HCT116 (cell line): ENCODE data around the gene TRRAP. TPM values are rescaled to one million over a fixed set of nuclear protein-coding genes. Genes with fewer than 3 reads are reported as not detected.

Experiments
- ATAC-seq: fragments of 200-7000 bp; cut with Tn5 transposase; 2 replicates; pipeline ENCODE4 v1.9.1; 2020; ENCODE audit warnings: mild to moderate bottlenecking, moderate library complexity
- BruUV-seq: library from RNA; stranded (reverse); fragments of 400-500 nt; replicated peaks from 2 replicates; lab custom pipeline; 2021; lab: Mats Ljungman, UMichigan
- CTCF ChIA-PET: fragments of 300-600 bp; sonication (Branson Sonifier 250); formaldehyde crosslinking; loops from one replicate; lab custom pipeline; 2021; ENCODE audit warnings: antibody characterized with exemption; lab: Charles Lee
- POLR2A ChIA-PET: fragments of 300-600, 350-600 bp; sonication (Branson Sonifier 250); formaldehyde crosslinking; loops from one replicate; lab custom pipeline; 2021; ENCODE audit warnings: antibody characterized with exemption; lab: Charles Lee
- RAD21 ChIA-PET, 2 experiments: fragments of 300-600 bp; sonication (Branson Sonifier 250); formaldehyde crosslinking; loops; one replicate each; lab custom pipeline; 2023; ENCODE audit warnings: low total read pairs in 2 of 2; ENCODE audit not compliant: uncharacterized antibody in 2 of 2, unreplicated experiment in 2 of 2, low non-redundant PET in 1 of 2; lab: Charles Lee
- DNase-seq: peaks from one replicate; pipeline ENCODE4 v3.0.0-alpha.2; 2010; ENCODE audit warnings: low read depth, low spot score
- H2AFZ ChIP-seq: fragments of 200-600 bp; shearing (Covaris generic), sonication (generic); 2 replicates; pipeline ENCODE4 v1.6.1; 2017; ENCODE audit warnings: low read depth, mixed run types, mixed read lengths, antibody characterized with exemption, low read length; ENCODE audit not compliant: poor library complexity, severe bottlenecking
- H3K27ac ChIP-seq: 2 replicates; pipeline ENCODE4 v1.5.1; 2012; ENCODE audit warnings: low read depth, low read length
- H3K27me3 ChIP-seq: fragments of 200-600 bp; sonication (generic); 2 replicates; pipeline ENCODE4 v1.6.1; 2016; ENCODE audit warnings: mixed run types, low read length, mixed read lengths; ENCODE audit not compliant: insufficient read depth
- H3K36me3 ChIP-seq, 2 experiments: fragments of 200-500 bp in 1 of 2; fragments of 200-600 bp in 1 of 2; sonication (Bioruptor generic) in 1 of 2; sonication (generic) in 1 of 2; 2 replicates each; pipeline versions ENCODE4 v1.5.1 to v1.6.1; 2014 to 2016; ENCODE audit warnings: low read length in 2 of 2, inconsistent platforms in 1 of 2, mixed read lengths in 1 of 2, mixed run types in 1 of 2; ENCODE audit not compliant: insufficient read depth in 2 of 2, control insufficient read depth in 1 of 2
- H3K4me1 ChIP-seq, 2 experiments: fragments of 200-600 bp in 1 of 2; sonication (generic) in 1 of 2; 2 replicates each; pipeline versions ENCODE4 v1.5.1 to v1.6.1; 2012 to 2017; ENCODE audit warnings: low read length in 2 of 2, inconsistent platforms in 1 of 2, mild to moderate bottlenecking in 1 of 2, mixed read lengths in 1 of 2, mixed run types in 1 of 2, moderate library complexity in 1 of 2; ENCODE audit not compliant: insufficient read depth in 2 of 2, control insufficient read depth in 1 of 2
- H3K4me2 ChIP-seq: fragments of 200-600 bp; sonication (generic); 2 replicates; pipeline ENCODE4 v1.6.1; 2017; ENCODE audit warnings: mixed run types, low read length, mixed read lengths
- H3K4me3 ChIP-seq, 2 experiments: fragments of 200-600 bp in 1 of 2; sonication (generic) in 1 of 2; replicated peaks in 1 of 2; 2 replicates each; pipeline ENCODE4 v1.5.1; 2011 to 2016; ENCODE audit warnings: low read length in 2 of 2, control low read depth in 1 of 2, low read depth in 1 of 2, mild to moderate bottlenecking in 1 of 2, mixed read lengths in 1 of 2, mixed run types in 1 of 2
- H3K79me2 ChIP-seq: fragments of 200-600 bp; sonication (generic); 2 replicates; pipeline ENCODE4 v1.6.1; 2017; ENCODE audit warnings: mild to moderate bottlenecking, mixed run types, low read length, moderate library complexity, mixed read lengths; ENCODE audit not compliant: insufficient read depth
- H3K9ac ChIP-seq: fragments of 200-600 bp; sonication (generic); 2 replicates; pipeline ENCODE4 v1.6.1; 2016; ENCODE audit warnings: low read length, mixed read lengths
- H3K9me2 ChIP-seq: fragments of 200-600 bp; sonication (generic), shearing (Covaris generic); 2 replicates; pipeline ENCODE4 v1.6.1; 2017; ENCODE audit warnings: mixed run types, mild to moderate bottlenecking, moderate library complexity; ENCODE audit not compliant: insufficient read depth
- H3K9me3 ChIP-seq, 2 experiments: fragments of 200-500 bp in 1 of 2; fragments of 200-600 bp in 1 of 2; sonication (Bioruptor generic) in 1 of 2; sonication (generic) in 1 of 2; 2 replicates each; pipeline ENCODE4 v1.6.1; 2014 to 2017; ENCODE audit warnings: low read length in 2 of 2, mixed read lengths in 2 of 2, inconsistent platforms in 1 of 2, low read depth in 1 of 2, mild to moderate bottlenecking in 1 of 2, mixed run types in 1 of 2, moderate library complexity in 1 of 2; ENCODE audit not compliant: control insufficient read depth in 1 of 2, insufficient read depth in 1 of 2
- H4K20me1 ChIP-seq: fragments of 200-600 bp; sonication (generic), shearing (Covaris generic); 2 replicates; pipeline ENCODE4 v1.6.1; 2017; ENCODE audit warnings: mixed run types, mild to moderate bottlenecking, moderate library complexity; ENCODE audit not compliant: insufficient read depth
- CBX3 ChIP-seq: IDR thresholded peaks from 2 replicates; pipeline ENCODE4 v1.6.1; 2012; ENCODE audit warnings: low read depth
- ELF1 ChIP-seq: IDR thresholded peaks from 2 replicates; pipeline ENCODE4 v1.6.1; 2012; ENCODE audit warnings: low read depth, borderline replicate concordance
- EZH2 ChIP-seq: fragments of 200-600 bp; sonication (generic); IDR thresholded peaks from 2 replicates; pipeline ENCODE4 v1.6.1; 2017; ENCODE audit warnings: antibody characterized with exemption, mixed run types
- EZH2phosphoT487 ChIP-seq: fragments of 200-600 bp; IDR thresholded peaks from 2 replicates; pipeline ENCODE4 v1.6.1; 2018; ENCODE audit warnings: antibody characterized with exemption, borderline replicate concordance
- POLR2A ChIP-seq: IDR thresholded peaks from 2 replicates; pipeline ENCODE4 v1.7.0; 2011; ENCODE audit warnings: borderline replicate concordance; ENCODE audit not compliant: insufficient read depth, insufficient read length; ENCODE audit errors: extremely low read depth
- POLR2AphosphoS5 ChIP-seq: IDR thresholded peaks from 2 replicates; pipeline ENCODE4 v1.6.1; 2011; ENCODE audit warnings: mild to moderate bottlenecking, low read depth, low read length, moderate library complexity
- SP1 ChIP-seq: IDR thresholded peaks from 2 replicates; pipeline ENCODE4 v1.6.1; 2012; ENCODE audit warnings: low read depth
- SRF ChIP-seq: IDR thresholded peaks from 2 replicates; pipeline ENCODE4 v1.6.1; 2012; ENCODE audit warnings: low read depth
- TCF7L2 ChIP-seq: IDR thresholded peaks from 2 replicates; pipeline ENCODE4 v1.7.0; 2011; ENCODE audit warnings: borderline replicate concordance, inconsistent platforms; ENCODE audit not compliant: insufficient read depth, insufficient read length; ENCODE audit errors: extremely low read depth
- YY1 ChIP-seq: IDR thresholded peaks from 2 replicates; pipeline ENCODE4 v1.6.1; 2011; ENCODE audit warnings: low read length, low read depth, moderate library complexity, mild to moderate bottlenecking; ENCODE audit not compliant: insufficient replicate concordance; ENCODE audit errors: extremely low read depth
- ZNF274 ChIP-seq: fragments of 200-500 bp; sonication (Bioruptor generic); IDR thresholded peaks from 2 replicates; pipeline ENCODE4 v1.6.1; 2014; ENCODE audit warnings: mild to moderate bottlenecking, low read depth, low read length, inconsistent platforms
- intact Hi-C: fragments of 100-400 bp; cut with micrococcal nuclease; formaldehyde crosslinking; loops from 2 replicates; pipeline ENCODE4 v1.10.0; 2022
- total RNA-seq: library from RNA; stranded (reverse); gene quantifications from one replicate; pipeline ENCODE4 v1.2.1, GENCODE V29; 2021; ENCODE audit not compliant: unreplicated experiment
- TF ChIP-seq, protein P1 (sequence below): IDR thresholded peaks from 2 replicates; pipeline ENCODE4 v1.6.1; 2012
- TF ChIP-seq, protein P2 (sequence below): IDR thresholded peaks from 2 replicates; pipeline ENCODE4 v1.6.1; 2011; ENCODE audit warnings: mild to moderate bottlenecking, low read length, moderate library complexity; ENCODE audit not compliant: insufficient replicate concordance; ENCODE audit errors: extremely low read depth

TRRAP gene
- total RNA-seq, 1 experiment from 2014 or later = 44.5 TPM

- Histone ChIP-seq H3K36me3 (no peaks in the 10 kb centered on the region), H2AFZ (no peak overlapping the region), H3K27me3 (no peaks in the 10 kb centered on the region), H3K27ac (no peak overlapping the region), H3K9ac (no peak overlapping the region), H3K9me2 (no peaks in the 10 kb centered on the region), H4K20me1 (no peaks in the 10 kb centered on the region), H3K4me3 (no peak overlapping the region), H3K4me1 (peaks cover 4 to 6% of the 10 kb centered on the region in 2 experiments; a peak in 2 of 4 replicates), H3K9me3 (no peaks in the 10 kb centered on the region), H3K4me2 (no peak overlapping the region), H3K79me2 (no peaks in the 10 kb centered on the region)
- intact Hi-C loops = loop anchor here (10.0 kb wide), 1 partner anchor 278 kb away; no protein-coding TSS in a partner anchor
- ChIA-PET CTCF (interaction anchor here (0.5 to 1.3 kb wide), 6 partner anchors 37 to 432 kb away, joined by 3 to 5 read pairs (median 3); partner anchors contain the start of gene BAIAP2L1), POLR2A (interaction anchor here (1.1 kb wide), 1 partner anchor 10 kb away, joined by 3 read pairs; no protein-coding TSS in a partner anchor), RAD21 (no interaction called here)
- ATAC-seq (no peak), DNase-seq (no peak)
- BruUV-seq = no TSS peak
- TF ChIP-seq POLR2AphosphoS5 = no peak
- TF ChIP-seq, protein P1, sequence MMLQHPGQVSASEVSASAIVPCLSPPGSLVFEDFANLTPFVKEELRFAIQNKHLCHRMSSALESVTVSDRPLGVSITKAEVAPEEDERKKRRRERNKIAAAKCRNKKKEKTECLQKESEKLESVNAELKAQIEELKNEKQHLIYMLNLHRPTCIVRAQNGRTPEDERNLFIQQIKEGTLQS = no peak
- TF ChIP-seq, all 23 proteins: peak for 0
Observed at GRCh38 chr7:98833022-98833421, 45.3 kb upstream of the TRRAP start.

DNA sequence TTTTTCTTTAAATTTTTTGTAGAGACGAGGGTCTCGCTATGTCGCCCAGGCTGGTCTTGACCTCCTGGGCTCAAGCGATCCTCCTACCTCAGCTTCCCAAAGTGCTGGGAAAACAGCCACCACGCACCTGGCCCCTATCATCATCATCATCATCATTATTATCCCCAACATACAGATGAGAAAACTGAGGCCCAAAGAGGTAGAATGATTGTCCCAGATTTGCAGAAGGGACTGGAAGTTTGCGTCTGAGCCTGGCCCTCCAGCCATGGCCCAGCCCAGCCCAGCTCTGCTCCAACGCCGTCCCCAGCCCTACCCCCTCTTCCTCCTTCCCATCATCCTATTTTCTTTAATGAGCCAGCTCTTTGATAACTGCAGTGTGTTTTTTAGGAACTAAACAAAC lies 43.4 kb upstream of the TRRAP start:
- Histone ChIP-seq H3K79me2 (no peaks in the 10 kb centered on the region), H3K27me3 (no peaks in the 10 kb centered on the region), H3K9me2 (no peaks in the 10 kb centered on the region), H3K27ac (no peak overlapping the region), H3K9ac (no peak overlapping the region), H3K4me3 (no peak overlapping the region), H3K36me3 (no peaks in the 10 kb centered on the region), H2AFZ (no peak overlapping the region), H3K4me2 (no peak overlapping the region), H3K4me1 (peaks cover 4 to 6% of the 10 kb centered on the region in 2 experiments; a peak in 2 of 4 replicates), H4K20me1 (no peaks in the 10 kb centered on the region), H3K9me3 (no peaks in the 10 kb centered on the region)
- ChIA-PET POLR2A (no interaction called here), CTCF (interaction anchor here (1.7 to 2.7 kb wide), 3 partner anchors 89 to 416 kb away, joined by 3 to 10 read pairs (median 5); no protein-coding TSS in a partner anchor), RAD21 (no interaction called here)
- ATAC-seq (no peak), DNase-seq (no peak)
- intact Hi-C loops = loop anchor here (10.0 kb wide), 1 partner anchor 280 kb away; no protein-coding TSS in a partner anchor
- no TSS peak for BruUV-seq
- TF ChIP-seq EZH2phosphoT487 (no peak), EZH2 (no peak), SRF (no peak), TCF7L2 (no peak), ELF1 (no peak), POLR2A (no peak), SP1 (no peak), CBX3 (no peak), ZNF274 (no peak), YY1 (no peak)
- TF ChIP-seq, protein P2, sequence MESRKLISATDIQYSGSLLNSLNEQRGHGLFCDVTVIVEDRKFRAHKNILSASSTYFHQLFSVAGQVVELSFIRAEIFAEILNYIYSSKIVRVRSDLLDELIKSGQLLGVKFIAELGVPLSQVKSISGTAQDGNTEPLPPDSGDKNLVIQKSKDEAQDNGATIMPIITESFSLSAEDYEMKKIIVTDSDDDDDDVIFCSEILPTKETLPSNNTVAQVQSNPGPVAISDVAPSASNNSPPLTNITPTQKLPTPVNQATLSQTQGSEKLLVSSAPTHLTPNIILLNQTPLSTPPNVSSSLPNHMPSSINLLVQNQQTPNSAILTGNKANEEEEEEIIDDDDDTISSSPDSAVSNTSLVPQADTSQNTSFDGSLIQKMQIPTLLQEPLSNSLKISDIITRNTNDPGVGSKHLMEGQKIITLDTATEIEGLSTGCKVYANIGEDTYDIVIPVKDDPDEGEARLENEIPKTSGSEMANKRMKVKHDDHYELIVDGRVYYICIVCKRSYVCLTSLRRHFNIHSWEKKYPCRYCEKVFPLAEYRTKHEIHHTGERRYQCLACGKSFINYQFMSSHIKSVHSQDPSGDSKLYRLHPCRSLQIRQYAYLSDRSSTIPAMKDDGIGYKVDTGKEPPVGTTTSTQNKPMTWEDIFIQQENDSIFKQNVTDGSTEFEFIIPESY = no peak
- TF ChIP-seq, protein P1 = no peak
